ENCODE data around the gene MLLT6. TPM values are rescaled to one million over a fixed set of nuclear protein-coding genes. Genes with fewer than 3 reads are reported as not detected.

MLLT6 gene
- total RNA-seq, 2 donors from 2014 or later, result 82.5 to 87.9 TPM

DNA sequence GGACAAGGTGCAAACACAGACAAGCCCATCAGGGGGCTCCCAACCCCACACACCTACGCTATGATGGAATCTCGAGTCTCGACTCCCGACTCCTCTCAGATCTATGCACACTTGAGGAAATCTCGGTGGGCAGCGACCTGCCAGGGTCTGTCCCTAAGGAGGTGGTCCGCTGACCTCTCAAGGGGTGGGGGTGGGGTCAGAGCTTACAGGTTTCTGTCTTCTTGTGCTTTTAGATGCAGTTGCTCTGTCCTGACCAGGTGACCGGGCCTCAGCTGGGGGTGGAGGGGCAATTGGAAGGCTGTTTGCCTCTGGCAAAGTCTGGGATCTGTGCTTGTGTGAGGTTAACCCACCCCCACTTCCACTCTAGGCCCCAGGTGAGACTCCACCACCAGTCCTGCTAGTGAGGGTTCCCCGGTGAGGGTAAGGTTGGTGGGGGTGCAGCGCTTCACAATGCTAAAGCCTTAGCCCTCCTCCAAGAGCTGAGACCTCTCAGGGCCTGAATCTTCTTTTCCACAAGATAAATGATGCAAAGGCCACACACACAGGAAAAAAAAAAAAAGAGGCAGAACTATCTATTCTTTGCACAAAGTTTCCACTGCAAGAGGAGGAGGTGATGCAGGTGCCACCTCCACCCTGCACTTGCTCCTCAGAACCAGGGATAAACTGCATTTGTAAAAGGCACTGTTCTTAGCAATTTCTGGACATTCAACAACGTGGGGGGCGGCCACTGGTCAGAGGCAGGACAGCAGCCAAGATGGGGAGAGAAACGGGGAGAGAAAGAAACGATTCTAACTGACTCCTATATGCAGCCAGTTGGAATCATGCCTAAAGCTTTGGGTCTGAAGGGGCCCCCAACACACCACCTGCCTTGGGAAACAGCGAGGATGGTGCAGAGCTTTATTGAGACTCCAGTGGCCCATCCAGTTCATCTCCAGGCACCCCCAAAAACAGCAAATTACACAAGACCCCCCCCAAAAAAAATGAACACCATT lies 29.2 kb downstream of the MLLT6 start:
- intact Hi-C loops (cut with DNase I, micrococcal nuclease), result loop anchor here in 1 of 2 donors (5.0 kb wide), 1 partner anchor 57 kb away; no protein-coding TSS in a partner anchor
- ATAC-seq (no peak), DNase-seq (no peak)

DNA sequence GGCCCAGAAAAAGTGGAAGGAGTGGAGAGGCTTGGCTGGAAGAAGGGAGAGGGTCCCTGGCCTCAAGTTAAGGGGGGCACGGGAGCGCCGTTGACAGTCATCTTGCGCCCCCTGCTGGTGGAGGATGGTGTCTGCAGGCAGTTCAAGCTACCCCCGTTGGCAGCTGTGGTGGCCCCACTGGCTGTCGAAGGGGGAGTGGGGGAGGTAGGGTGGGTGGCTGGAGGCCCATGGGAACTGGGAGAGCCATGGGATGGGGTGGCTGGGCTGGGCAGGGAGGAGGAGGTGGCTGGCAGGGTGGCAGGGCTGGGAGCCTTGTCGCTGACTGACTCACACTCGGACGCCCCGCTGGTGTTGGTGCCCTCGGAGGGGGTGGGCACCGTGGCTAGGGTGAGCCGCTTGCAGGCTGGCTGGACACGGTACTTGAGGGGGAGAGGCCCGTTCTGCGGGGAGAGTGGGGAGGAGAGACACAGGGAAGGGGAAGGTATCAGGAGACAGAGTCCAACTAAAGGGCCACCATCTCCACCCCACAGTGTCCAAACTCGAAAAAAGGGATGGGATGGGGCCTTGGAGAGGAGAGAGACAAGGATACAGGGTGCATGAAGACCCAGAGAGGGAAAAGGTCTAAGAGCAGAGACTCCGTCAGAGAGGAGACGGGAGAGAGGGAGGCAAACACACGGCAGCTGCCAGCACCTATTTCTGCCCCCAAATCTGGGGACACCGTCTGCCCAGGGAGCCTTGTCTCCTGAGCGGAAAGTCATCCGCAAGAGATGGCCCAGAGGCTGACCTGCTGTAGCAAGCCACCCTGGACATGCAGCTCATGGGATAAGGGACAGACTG lies 30.3 kb downstream of the MLLT6 start:
- ATAC-seq, result no peak
- intact Hi-C loops (cut with DNase I, micrococcal nuclease), result no loop called here
- peak; percentile 53 to 69 for DNase-seq

DNA sequence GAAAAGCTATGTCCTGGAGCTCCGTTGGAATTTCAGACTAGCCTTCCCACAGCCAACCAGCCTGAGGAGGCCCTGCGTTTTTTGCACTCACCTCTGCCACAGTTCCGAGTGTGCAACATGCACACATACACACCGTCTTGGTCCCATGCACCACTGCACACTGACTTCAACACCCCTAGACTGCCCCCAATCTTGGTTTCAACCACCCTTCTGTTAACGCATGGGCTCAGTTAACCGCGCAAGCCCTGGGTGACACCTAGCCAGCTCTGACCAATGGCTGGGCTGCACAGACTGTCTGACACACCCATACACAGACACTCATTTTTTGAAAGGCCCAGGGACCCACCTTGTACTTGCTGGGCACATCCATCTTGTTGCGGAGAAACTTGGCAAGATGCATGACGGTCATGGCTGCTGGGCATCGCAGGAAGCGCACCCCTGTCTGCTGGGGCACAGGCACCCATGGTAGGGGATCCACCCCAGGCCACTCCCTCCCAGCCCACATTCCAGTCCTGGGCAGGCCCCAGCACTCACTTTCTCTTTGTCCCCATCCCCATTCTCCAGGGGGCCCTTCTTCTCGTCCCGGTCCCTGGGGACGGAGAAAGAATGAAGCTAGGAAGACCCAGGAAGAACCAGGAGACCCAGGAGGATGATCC lies 33.1 kb downstream of the MLLT6 start:
- ATAC-seq (no peak), DNase-seq (no peak)
- intact Hi-C loops (cut with DNase I, micrococcal nuclease), result no loop called here

DNA sequence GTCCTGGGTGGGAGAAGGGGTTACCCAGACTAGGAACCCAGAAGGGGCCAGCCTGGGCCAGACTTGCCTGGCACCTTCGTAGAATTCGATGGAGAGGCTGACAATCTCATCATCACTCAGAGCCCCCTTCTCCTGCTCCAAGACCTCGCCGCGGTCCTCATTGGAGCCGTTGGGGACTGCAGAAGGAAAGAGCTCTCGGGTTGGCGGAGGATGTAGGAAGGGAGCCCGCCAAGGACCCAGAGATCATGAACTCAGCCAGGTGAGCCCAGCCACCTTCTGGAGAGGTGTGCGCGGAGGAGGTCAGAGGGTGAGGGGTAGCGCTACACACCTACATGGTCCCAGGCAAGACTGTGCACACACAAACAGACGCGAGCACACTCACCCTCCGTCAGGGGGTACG lies 33.6 kb downstream of the MLLT6 start:
- no peak for DNase-seq
- intact Hi-C loops (cut with DNase I, micrococcal nuclease), result no loop called here
- ATAC-seq, result no peak

DNA sequence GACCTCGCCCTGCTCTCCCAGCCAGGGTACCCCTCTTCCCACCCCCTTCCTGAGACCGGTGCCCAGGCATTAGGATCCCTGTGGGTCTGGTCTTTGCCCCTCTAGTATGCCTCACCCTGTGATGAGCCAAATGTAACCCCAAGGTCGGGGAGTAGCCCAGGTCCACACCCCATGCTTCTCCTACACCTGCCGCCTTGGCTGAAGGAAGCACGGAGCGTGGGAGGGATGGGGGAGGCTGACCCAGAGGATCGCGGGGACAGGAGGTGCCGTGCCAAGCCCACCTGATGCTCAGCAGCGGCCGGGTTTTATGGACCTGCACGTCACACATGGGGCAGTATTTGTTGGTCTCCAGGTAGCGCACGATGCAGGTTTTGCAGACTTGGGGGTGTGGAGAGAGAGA lies 34.2 kb downstream of the MLLT6 start:
- peak in 1 of 2 donors; percentile 44 for DNase-seq
- ATAC-seq, result peak; percentile 34
- intact Hi-C loops (cut with DNase I, micrococcal nuclease), result no loop called here

DNA sequence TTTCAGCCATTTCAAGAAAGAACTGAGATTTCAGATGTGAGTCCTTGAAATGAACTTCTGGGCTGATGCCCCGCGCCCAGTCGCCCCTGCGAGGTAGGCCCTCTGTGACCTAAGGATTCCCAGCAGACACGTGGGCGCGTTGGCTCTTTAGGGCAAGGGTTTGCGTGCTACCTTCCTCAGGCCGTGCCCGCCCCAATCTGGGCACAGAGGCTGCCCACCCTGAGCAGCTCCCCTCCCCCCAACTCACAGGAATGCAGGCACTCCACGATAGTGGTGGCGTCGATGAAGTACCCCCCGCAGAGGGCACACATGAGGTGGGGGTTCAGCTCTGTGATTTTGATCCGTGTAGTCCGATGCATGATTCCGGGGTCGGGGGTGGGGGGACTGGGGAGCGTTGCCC lies 35.0 kb downstream of the MLLT6 start:
- intact Hi-C loops (cut with DNase I, micrococcal nuclease), result no loop called here
- ATAC-seq (no peak), DNase-seq (no peak)

DNA sequence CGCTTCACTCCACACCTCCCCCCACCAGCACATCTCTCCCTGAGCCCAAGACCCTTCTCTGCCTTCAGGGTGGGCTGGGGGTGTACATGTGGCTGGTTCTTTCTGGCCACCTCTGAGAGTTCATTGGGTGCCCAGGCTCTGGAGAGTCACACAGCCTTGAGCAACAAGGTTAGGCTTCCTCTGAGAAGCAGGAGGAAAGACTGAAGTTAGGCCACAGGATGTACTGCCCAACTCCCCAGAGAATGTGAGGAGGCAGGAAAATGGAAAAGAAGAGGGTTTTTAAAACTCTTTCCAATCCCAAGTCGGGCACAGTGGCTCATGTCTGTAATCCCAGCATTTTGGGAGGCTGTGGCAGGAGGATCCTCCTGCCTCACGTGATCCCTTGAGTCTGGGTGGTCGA lies 35.7 kb downstream of the MLLT6 start:
- intact Hi-C loops (cut with DNase I, micrococcal nuclease), result no loop called here
- ATAC-seq (no peak), DNase-seq (no peak)

DNA sequence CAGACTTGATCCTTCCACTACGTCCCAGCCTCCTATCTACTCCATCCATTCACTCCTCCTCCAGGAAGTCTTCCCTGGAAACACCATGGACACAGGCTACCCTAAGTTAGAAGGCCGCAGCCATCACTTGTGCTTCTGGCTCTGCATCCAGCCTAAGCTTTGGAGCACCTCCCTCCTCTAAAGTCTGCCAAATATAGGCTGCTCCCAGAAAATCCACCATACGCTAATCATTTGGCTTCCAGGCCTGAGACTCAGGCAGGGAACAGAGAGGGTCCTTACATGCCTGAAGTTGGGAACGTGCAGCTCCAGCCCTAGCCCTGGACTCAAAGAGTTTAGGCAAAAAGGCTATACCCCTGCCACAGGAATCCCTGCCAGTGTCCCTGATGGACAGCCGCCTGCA lies 36.4 kb downstream of the MLLT6 start:
- DNase-seq, result no peak
- no peak for ATAC-seq
- intact Hi-C loops (cut with DNase I, micrococcal nuclease), result no loop called here

DNA sequence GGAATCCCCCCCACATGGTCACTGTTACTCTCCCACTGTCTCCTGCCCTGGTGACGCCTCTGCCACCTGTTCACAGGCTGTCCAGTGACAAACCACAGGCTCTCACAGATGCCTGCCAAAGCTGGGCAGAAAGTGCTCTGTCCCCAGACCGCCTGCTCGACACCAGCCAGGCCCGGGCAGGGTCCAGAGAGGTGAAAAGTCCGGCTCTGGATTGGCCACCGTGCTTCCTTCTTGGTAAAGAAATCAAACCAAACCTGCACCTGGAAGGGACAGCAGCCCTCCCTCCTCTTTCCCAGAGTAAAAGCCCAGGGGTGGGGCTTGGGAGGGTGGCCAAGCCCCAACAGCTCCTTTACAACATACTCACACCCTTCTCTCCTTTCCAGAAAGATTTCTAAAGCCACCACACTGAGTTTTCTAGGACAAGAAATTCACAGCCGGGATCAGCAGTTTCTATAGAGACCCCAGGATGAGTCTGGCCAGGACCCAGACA lies 36.9 kb downstream of the MLLT6 start:
- peak; percentile 73 to 83 for DNase-seq

DNA sequence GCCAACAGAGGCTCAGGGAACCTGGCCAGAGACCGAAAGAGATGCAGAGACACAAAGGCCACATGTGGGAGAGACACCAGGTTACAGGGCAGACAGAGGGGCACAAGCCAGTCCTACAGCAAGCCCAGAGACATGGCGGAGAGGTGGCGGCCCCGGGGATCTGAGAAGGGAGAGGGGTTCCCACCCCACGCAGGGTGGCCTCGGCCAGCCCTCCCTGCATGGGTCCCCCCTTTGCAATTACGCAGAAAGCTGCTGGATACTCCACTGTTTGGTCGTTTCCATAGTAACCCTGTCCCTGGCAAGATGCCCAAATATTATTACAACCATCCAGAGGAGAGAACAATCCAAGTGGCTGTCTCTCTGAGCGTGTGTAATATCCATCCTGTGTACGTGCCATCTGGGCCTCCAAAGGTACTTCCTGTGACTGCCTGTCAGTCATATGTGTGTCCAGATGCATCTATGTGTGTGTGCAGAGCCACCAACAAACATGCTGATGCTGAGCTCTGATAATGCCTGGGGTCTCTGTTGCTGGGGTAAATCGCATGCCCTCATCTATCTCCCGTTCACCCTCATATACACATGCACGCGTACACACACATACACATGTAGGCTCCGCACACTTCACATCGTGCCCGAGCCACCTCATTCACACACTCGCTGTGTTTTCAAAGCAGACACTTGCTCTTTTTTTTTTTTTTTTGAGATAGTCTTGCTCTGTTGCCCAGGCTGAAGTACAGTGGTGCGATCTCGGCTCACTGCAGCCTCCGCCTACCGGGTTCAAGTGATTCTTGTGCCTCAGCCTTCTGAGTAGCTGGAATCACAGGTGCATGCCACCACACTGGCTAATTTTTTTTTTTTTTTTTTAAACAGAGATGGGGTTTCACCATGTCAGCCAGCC lies 37.6 kb downstream of the MLLT6 start:
- intact Hi-C loops (cut with DNase I, micrococcal nuclease), result no loop called here
- ATAC-seq (peak; percentile 67), DNase-seq (peak; percentile 53 to 79)

More for the DNA sequence above, 36.9 kb downstream of the MLLT6 start:
- ATAC-seq, result peak; percentile 78
- intact Hi-C loops (cut with DNase I, micrococcal nuclease), result no loop called here

DNA sequence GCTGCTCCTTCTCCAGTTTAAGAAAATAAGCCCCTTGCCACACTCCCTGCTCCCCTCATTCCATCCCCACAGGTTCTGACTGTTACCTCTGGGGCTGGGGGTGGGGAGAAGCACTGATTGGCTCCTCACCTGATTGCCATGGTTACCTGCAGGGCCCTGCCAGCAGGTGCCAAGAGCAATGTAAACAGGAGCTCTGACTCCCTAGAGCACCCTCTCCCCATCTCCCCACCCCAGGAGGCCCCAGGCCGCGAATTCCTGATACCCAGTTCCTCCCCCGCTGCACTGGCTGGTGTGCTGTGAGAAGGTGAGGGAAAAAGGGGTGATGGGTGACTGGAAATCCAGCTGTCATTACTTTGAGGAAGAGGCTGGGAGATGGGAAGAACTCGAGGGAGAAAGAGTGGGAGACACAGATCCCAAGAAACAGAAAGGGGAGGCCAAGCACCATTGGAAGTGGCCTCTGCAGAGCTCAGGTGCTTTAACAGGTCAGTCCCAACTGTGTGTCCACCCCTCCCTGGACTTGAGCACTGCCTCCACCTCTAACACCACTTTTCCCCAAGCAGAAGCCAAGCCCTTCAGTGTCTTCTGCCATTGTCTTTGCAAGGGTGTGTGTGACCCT lies 38.6 kb downstream of the MLLT6 start:
- no peak for ATAC-seq
- intact Hi-C loops (cut with DNase I, micrococcal nuclease), result no loop called here
- DNase-seq, result peak; percentile 14 to 33

DNA sequence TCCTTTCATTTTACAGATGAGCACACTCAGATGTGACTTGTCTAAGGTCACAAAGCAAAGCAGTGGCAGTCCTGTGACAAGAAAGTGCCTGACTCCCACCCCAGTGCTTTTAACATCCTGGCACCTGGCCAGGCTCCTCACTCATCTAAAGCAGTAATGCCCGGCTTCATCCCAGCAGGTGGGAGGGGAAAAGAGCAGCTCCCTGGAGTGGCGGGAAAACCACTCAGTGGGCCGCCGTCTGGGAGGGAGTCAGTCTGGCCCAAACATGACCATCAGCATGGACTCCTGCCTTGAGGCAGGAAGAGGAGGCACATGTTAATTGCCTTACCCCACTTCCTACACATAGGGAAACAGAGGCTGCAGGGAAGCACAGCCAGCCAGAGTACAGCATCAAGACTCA lies 40.5 kb downstream of the MLLT6 start:
- ATAC-seq, result no peak
- intact Hi-C loops (cut with DNase I, micrococcal nuclease), result no loop called here
- DNase-seq, result peak in 1 of 2 donors; percentile 43

DNA sequence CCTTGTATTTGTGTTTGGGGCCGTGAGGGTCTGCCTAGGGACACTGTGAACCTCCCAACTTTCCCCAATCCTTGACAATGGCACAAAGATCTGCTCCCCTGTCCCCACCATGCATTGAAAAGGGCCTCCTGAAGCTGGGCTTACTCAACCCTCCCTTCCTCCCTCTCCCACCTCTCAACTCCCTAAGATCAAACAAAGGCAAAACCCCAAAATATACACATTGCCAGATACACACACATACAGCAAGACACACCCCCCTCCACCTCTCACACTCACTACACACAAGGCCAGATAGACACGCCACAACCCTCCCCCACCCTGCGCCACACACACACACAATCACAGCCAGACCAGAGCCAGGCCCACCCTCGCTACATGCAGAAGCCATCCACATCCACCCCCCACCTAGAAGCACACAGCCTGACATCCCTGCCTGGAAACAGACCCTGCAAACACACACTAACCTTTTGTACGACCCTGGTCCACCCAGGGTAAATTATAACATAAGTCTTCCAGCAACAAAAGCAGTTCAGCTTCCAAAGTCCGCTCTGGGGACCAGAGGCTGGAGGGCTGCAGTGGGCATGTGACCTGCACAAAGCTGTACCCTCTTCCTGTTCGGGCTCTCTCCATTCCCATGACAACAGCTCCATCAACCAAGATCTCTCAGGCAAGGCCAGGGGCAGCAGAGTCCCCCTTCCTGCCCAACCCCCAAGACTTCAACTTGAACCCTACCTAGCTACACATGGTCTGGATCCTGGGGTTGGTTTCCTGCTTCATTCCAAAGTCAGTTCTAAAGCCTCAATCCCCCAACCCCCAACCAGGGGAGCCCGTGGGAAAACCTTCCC lies 41.2 kb downstream of the MLLT6 start:
- ATAC-seq, result no peak
- intact Hi-C loops (cut with DNase I, micrococcal nuclease), result no loop called here
- peak; percentile 13 to 29 for DNase-seq

DNA sequence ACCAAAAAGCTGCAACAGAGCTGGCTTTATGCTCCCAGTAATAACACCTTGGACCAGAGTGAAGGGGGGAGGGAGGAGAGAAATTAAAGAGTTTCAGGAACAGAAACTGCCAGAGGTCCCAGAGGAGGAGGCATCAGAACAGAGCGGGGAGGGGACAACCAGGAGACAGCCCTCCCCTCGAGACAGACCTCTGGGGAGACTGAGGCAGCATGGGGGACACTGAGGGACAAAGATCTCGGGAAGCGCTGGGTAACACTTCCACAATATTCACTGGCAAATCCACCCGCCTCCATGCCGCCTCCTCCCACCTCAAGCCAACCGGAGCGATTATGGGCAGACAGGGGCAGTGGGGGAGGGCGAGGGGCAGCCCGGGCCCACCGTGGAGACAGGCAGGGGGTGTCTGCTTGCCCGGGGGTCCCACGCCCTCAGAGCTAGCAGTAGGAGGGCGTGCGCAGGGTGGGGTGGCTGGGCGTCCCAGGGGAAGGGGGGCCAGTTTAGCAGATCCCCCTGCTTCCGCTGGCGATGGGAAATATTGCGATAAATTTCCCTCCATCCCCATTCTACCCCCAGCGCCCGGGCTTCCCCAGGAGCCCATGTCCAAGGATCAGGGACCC lies 41.9 kb downstream of the MLLT6 start:
- no peak for ATAC-seq
- intact Hi-C loops (cut with DNase I, micrococcal nuclease), result no loop called here

DNA sequence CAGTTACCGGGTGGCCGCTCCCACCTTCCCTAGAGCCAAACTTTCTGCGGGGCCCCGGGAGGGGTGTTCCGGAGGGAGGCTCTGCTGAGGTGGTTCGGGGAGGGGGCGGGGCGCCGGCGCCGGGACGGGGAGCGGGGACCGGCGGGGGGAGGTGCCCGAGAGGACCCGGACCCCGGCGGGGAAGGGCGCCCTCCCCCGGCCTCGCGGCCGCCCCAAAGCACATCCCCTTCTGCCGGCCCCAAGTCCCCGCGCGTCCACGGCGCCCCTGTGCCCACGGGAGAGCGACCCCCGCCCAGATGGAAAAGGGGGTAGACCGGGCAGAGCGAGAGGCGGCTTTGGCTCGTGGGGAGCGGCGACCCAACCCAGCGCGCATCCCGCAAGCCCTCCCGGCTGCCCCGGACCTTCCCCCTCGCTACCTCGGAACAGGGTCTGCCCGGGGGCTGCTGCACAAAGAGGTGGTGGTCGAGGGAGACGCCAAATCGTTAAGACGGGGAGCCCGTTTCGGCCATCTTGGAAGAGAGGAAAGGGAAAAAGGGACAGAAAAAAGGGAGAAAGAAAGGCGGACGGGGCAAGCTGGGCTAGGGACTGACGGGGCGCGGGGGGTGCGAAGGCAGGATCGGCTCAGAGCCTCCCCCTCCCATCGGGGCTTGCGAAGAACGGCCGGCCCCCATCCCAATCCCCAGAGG lies 42.5 kb downstream of the MLLT6 start:
- intact Hi-C loops (cut with DNase I, micrococcal nuclease), result no loop called here
- peak; percentile 60 to 70 for DNase-seq
- no peak for ATAC-seq

More for the DNA sequence above, 41.9 kb downstream of the MLLT6 start:
- DNase-seq, result peak; percentile 26 to 32

All from left colon (tissue), 2 donors.